IPS-20b (cell line): Measurements from ENCODE around the gene FAM156A.
"Not testable (repeated sequence)": the region's sequence is repeated elsewhere in the genome, so short reads cannot be mapped to it uniquely, and the experiment has no call there.

Experiments used
- H3K27ac ChIP-seq: one replicate; pipeline ENCODE4 v1.5.1; 2013; ENCODE audit warnings: low read length
- H3K27me3 ChIP-seq: 2 replicates; pipeline ENCODE4 v1.6.1; 2013; ENCODE audit warnings: mild to moderate bottlenecking, low read length, inconsistent platforms; ENCODE audit not compliant: insufficient read depth
- H3K36me3 ChIP-seq: 2 replicates; pipeline ENCODE4 v1.6.1; 2013; ENCODE audit warnings: low read depth, mild to moderate bottlenecking, inconsistent platforms, low read length, moderate library complexity; ENCODE audit not compliant: insufficient read depth
- H3K4me1 ChIP-seq: 2 replicates; pipeline ENCODE4 v1.6.1; 2013; ENCODE audit warnings: mild to moderate bottlenecking, control low read depth, inconsistent platforms, low read length, moderate library complexity; ENCODE audit not compliant: insufficient read depth
- H3K4me3 ChIP-seq: 2 replicates; pipeline ENCODE4 v1.5.1; 2013; ENCODE audit warnings: mild to moderate bottlenecking, low read length, inconsistent platforms
- H3K9ac ChIP-seq: 2 replicates; pipeline ENCODE4 v1.6.1; 2013; ENCODE audit warnings: low read depth, mild to moderate bottlenecking, inconsistent platforms, low read length, moderate library complexity
- H3K9me3 ChIP-seq: 2 replicates; pipeline ENCODE4 v1.6.1; 2013; ENCODE audit warnings: mild to moderate bottlenecking, low read depth, low read length, inconsistent platforms; ENCODE audit not compliant: insufficient read depth

FAM156A gene

GRCh38 chrX:52949325-52949724 lies 9.0 kb downstream of the FAM156A start:
- H3K9me3 ChIP-seq, H3K27me3 ChIP-seq, H3K4me1 ChIP-seq, H3K4me3 ChIP-seq, H3K9ac ChIP-seq, H3K36me3 ChIP-seq, H3K27ac ChIP-seq: not testable (repeated sequence)

- H3K36me3 ChIP-seq, H3K4me1 ChIP-seq, H3K27me3 ChIP-seq, H3K4me3 ChIP-seq, H3K9ac ChIP-seq, H3K27ac ChIP-seq, H3K9me3 ChIP-seq: not testable (repeated sequence)
These were observed 10.1 kb downstream of the FAM156A start for GRCh38 chrX:52948265-52948664.

GRCh38 chrX:52947501-52947900 lies 10.8 kb downstream of the FAM156A start:
- not testable (repeated sequence) for H3K9ac ChIP-seq, H3K27me3 ChIP-seq, H3K27ac ChIP-seq, H3K4me3 ChIP-seq, H3K36me3 ChIP-seq, H3K4me1 ChIP-seq, H3K9me3 ChIP-seq

GRCh38 chrX:52945838-52946494 lies 12.4 kb downstream of the FAM156A start:
- H3K27ac ChIP-seq, H3K4me1 ChIP-seq, H3K4me3 ChIP-seq, H3K36me3 ChIP-seq, H3K27me3 ChIP-seq, H3K9me3 ChIP-seq, H3K9ac ChIP-seq: not testable (repeated sequence)

DNA sequence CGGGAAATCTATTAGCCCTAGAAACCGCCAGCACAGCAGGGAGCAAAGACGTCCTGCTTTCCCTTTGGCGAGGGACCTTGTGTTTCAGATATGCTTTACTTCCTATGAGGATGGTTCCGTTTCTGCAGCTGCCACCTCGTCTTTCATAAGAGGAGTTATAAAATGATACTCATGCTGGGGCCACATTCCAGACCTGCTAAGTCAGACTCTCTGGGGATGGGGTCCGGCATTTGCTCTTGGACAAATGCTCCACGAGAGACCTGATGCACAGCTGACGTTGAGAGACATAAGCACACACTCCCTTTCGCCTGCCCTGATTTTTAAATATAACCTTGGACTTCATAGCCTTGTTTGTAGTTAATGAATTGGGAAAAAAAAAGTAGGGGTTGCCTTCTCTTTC lies 16.6 kb downstream of the FAM156A start:
- H3K9ac ChIP-seq, result not testable (repeated sequence)

DNA sequence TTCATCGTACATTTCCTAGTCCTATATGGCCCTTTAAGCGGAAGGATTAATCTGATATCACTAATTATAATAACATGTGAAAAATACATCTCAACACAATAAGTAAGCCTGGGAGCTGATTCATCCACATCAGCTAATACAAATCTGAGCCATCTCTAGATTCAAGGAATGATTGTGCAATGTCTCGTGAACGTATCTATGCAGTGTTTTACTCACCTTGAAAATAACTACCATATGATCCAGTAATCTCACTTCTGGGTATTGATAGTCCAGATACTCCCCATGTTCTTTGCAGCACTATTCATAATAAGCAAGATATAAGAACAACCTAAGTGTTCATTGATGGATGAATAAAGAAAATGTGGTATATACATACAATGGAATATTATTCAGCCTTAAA lies 17.6 kb downstream of the FAM156A start:
- H3K27ac ChIP-seq, H3K9ac ChIP-seq, H3K9me3 ChIP-seq, H3K4me1 ChIP-seq, H3K4me3 ChIP-seq, H3K36me3 ChIP-seq, H3K27me3 ChIP-seq: not testable (repeated sequence)

More for the DNA sequence above, 16.6 kb downstream of the FAM156A start:
- not testable (repeated sequence) for H3K27ac ChIP-seq, H3K27me3 ChIP-seq, H3K9me3 ChIP-seq, H3K36me3 ChIP-seq, H3K4me3 ChIP-seq, H3K4me1 ChIP-seq

DNA sequence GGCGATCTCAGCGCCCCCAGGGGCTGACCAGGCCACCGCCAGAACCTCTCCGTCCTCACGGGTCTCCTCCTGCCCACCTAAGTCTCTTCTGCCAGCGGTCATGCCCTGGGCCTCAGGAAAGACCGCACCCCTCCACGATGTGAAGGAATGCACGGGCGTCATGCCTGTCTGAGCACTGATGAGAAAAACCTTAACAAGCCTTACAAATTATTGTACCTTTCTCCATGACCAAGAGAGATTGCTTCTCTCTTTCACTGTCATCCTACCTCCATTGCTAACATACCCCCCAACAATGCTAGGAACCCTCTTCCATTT lies 22.9 kb downstream of the FAM156A start:
- peak overlapping the region; percentile 90 for H3K4me3 ChIP-seq
- H3K27ac ChIP-seq, result peak overlapping the region; percentile 93
- H3K9me3 ChIP-seq, H3K36me3 ChIP-seq, H3K27me3 ChIP-seq, H3K4me1 ChIP-seq: not testable (repeated sequence)
- peak overlapping the region; percentile 87 for H3K9ac ChIP-seq

- Histone ChIP-seq H3K36me3 (no peaks in the 10 kb centered on the region), H3K27ac (peak overlapping the region; percentile 93), H3K9me3 (no peaks in the 10 kb centered on the region), H3K4me3 (peak overlapping the region; percentile 90), H3K27me3 (no peaks in the 10 kb centered on the region), H3K9ac (peak overlapping the region; percentile 87), H3K4me1 (no peaks in the 10 kb centered on the region; the same call in 1 of the 2 replicates)
These were observed 23.4 kb downstream of the FAM156A start for GRCh38 chrX:52934704-52935469.

GRCh38 chrX:52933976-52934703 lies 24.2 kb downstream of the FAM156A start:
- H3K9ac ChIP-seq, result peak overlapping the region; percentile 67
- H3K27ac ChIP-seq, result peak overlapping the region; percentile 34
- H3K4me3 ChIP-seq, result peak overlapping the region; percentile 90
- no peaks in the 10 kb centered on the region for H3K27me3 ChIP-seq
- no peaks in the 10 kb centered on the region; the same call in 1 of the 2 replicates for H3K4me1 ChIP-seq
- H3K36me3 ChIP-seq, result no peaks in the 10 kb centered on the region
- H3K9me3 ChIP-seq, result no peaks in the 10 kb centered on the region

- H3K27me3 ChIP-seq, result no peaks in the 10 kb centered on the region
- no peaks in the 10 kb centered on the region for H3K36me3 ChIP-seq
- no peaks in the 10 kb centered on the region for H3K9me3 ChIP-seq
- H3K4me3 ChIP-seq, result no peak overlapping the region
- H3K27ac ChIP-seq, result no peak overlapping the region
- no peaks in the 10 kb centered on the region; the same call in 1 of the 2 replicates for H3K4me1 ChIP-seq
- no peak overlapping the region for H3K9ac ChIP-seq
These were observed 25.1 kb downstream of the FAM156A start for GRCh38 chrX:52933213-52933612.

DNA sequence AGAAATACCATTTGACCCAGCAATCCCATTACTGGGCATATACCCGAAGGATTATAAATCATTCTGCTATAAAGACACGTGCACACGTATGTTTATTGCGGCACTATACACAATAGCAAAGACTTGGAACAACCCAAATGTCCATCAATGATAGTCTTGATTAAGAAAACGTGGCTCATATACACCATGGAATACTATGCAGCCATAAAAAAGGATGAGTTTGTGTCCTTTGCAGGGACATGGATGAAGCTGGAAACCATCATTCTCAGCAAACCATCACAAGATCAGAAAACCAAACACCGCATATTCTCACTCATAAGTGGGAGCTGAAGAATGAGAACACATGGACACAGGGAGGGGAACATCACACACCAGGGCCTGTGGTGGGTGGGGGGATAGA lies 28.1 kb downstream of the FAM156A start:
- not testable (repeated sequence) for H3K9ac ChIP-seq, H3K9me3 ChIP-seq, H3K36me3 ChIP-seq, H3K27me3 ChIP-seq, H3K4me3 ChIP-seq, H3K4me1 ChIP-seq, H3K27ac ChIP-seq

- H3K4me3 ChIP-seq, result no peak overlapping the region
- H3K9ac ChIP-seq, result no peak overlapping the region
These were observed 34.5 kb downstream of the FAM156A start for GRCh38 chrX:52923781-52924241.

More at GRCh38 chrX:52923781-52924241, 34.5 kb downstream of the FAM156A start:
- no peaks in the 10 kb centered on the region for H3K4me1 ChIP-seq
- no peaks in the 10 kb centered on the region for H3K9me3 ChIP-seq
- no peaks in the 10 kb centered on the region for H3K27me3 ChIP-seq
- H3K27ac ChIP-seq, result no peak overlapping the region
- no peaks in the 10 kb centered on the region for H3K36me3 ChIP-seq
